Stimulated activated CD8-positive, alpha-beta memory T cell treated with anti-CD3 and anti-CD28 coated beads, Interleukin-15, amount 100 ng/mL, for 24 hours (primary cell): ENCODE results near the gene KCNK10.

ENCODE experiments used
- DNase-seq: peaks from one replicate; pipeline ENCODE4 v3.0.0-alpha.2; 2020; ENCODE audit warnings: low read depth

Gene KCNK10

DNA sequence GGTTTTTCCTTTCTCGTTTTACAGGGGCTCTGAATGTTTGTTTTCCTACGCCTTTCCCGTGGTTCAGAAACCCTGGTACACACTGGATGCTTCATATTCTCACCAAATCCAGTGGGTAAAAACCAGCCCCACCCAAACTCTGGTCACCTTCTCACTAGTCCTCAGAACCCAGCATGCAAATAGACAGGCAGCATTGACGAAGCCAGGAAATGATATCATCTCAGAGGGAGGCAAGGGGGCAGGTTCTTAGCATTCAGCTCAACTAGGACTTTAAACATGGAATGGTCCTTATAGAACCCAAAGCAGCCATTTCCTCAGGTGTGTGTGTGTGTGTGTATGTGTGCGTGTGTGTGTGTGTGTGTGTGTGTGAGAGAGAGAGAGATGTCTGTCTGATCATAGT, 142.0 kb downstream of the KCNK10 start:
- no peak for DNase-seq

DNA sequence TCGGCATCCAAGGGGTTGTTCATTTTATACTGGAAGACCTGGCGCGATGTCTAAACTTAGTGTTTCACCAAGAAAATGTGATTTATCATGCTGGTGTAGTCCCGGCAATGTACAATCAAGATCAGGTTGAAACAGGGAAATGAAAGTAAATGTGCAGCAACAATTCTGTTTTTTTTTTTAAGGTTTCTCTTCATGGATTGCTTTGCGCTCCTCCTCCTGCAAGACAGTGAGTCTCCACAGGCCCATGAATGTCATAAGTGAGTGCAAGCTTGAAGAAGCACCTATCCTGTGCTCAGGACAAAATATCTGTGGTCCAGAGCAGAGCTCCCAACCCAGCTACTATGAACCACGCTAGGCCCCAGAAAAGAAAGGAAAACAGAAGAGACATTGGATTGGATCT, 143.4 kb downstream of the KCNK10 start:
- no peak for DNase-seq

DNA sequence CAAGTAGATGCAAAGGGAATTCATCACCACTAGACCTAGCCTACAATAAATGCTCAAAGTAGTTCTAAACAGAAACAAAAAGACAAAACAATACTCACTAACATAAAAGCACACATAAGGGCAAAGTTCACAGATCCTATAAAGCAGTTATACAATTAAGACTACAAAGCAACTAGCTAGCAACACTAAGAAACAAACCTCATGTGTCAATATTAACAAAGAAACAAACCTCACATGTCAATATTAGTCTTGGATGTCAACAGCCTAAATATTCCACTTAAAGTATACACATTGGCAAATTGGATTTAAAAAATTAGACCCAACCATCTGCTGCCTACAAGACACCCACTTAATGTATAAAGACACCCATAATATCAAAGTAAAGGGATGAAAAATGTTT, 152.7 kb downstream of the KCNK10 start:
- DNase-seq, result no peak

DNA sequence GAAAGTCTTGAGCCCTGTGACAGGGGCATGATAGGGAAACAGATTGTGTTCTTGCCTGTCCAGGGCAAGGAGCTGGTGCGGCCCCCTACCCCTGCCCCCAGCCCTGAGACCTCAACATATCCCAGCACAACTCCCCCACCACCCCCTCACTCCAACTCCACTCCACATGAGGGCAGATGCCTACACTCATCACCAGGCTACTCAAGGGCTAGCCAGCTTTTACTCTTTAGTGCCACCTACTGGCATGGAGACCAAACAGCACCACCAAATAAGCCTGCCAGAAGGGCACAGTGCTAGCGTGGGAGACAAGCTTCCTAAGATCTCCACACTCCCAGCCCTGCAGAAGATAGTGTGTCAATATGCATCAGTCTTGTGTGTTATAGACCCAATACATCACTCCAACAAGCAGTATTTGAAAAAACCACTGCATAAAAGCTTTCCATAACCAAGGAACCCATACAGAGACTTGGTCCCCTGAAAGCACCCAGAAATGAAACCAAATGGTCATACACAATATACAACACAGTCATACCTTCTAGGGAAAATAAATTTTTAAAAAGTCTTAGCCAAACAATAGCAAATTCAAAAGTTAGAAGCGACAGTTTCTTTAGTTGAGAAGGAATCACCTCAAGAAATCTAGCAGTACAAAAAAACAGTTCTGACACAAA, 154.4 kb downstream of the KCNK10 start:
- peak; percentile 3 for DNase-seq

DNA sequence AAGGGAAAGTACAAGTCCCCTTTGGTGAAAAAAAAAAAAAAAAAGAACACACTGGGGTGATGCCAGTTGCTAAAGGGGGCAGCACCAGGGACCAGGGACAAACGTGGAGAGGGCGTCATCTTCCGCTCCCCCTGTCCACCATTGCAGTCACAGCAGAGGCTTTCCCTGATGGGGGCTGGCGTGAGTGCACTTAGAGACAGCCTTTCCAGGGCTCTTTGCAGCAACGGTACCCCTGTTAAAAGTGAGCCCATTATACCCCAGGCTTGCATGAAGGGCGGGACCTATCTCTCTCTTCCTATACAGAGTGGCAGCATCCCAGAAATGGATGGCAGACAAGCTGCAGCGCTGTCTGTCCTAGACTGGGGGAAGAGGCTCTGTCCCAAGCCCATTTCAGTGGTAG, 155.0 kb downstream of the KCNK10 start:
- no peak for DNase-seq

DNA sequence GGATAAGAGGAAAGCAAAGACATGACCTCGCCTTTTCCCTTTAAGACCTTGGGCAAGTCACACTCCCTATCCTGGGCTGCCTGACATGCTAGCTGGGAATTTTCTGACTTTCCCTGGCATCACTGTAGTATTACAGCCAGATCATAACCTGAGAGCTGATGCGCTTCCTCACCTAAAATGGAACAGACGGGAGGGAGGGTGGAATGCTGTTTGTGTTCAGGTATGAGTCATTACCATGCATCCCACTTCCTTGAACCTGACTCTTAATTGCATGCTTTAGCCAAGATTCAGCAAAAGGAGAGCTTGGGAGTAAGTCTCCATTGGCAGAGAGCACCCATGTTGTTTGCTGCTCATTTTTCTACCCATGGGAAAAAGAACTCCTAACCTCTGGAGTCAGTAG, 156.5 kb downstream of the KCNK10 start:
- DNase-seq, result no peak

DNA sequence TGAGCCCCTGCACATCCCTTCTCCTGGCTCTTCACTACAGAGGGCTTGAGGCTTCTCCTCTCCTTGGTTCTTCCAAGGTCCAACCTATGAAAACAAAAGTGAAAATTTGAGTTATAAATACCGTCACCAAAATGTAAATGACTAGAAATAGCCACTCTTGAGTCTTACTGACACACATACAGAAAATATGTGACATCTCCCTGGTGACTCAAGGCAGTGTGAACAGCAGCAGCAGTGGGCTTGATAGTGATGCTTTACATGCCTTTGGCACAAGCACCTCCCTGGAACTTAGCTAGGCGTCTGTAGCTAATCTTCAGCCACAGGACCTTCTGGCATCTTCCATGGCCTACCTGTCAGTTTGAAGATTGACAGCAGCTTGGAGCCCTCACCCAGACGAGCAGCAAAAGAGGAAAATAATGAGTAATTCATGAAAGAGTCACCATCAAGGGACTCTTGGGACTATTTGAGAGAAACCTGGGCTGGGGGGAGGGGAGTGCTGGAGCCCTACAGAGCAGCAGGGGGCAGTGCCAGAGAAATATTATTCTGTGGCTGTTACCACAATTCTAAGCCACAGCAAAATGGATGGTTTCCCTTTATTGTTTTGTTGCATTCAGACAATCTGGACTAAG, 158.0 kb downstream of the KCNK10 start:
- DNase-seq, result no peak

DNA sequence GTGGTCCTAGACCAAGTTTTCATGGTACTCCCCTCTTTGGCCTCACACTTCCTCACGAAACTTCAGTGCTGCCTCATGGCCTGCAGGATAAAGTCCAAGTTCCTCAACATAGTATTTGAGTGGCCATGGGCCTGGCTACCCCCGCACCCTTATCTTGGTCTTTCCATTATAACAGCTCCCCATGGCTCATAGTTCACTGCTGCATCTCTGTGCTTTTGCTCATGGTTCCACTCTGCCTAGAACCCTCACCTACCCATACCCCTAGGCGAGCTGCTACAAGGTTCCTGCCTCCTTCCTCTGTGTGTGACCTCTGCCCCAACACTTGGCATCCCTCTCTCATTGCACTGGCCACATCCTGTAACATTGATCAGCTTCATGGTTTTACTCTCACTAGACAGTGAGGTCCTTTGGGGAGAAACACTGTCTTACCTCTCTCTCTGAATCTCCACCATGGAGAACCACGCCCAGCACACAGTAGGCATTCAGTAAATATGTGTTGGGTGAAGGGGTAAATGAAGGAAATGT, 159.3 kb downstream of the KCNK10 start:
- no peak for DNase-seq

DNA sequence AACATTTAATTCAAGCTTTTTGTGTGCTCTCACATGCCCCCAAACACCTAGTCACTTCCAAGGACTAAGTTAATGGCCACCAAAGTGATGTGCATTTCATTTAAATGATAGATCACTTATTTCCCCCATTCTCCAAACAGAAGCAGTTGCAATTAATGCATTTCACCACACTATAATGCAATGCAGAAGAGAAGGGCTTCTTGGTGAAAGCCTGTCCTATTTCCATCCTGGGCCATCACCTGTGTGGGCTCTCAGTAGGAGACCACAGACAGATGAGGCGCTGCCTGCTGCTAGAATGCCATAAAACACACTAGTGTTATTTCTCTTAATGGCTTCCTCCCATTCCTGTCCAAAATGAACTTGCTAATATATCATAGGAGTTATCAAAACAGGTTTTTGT, 166.9 kb downstream of the KCNK10 start:
- DNase-seq, result no peak

DNA sequence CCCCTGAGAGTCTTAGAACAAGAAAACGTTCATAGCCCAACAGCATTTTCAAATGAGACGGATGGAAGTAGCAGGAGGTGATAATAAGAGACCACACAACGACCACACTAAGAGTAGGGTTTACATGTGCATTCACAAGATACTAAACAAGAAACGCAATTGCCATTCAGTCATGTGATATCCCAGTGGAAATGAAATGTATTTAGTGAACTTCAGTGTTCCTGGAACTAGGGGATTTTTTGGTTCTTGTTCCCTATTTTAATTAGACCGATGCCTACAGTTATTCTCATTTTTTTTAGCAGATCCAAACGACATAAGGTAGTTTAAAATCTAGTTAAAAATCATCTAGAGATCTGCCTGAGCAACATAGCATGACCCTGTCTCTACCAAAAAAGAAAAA, 168.1 kb downstream of the KCNK10 start:
- no peak for DNase-seq

DNA sequence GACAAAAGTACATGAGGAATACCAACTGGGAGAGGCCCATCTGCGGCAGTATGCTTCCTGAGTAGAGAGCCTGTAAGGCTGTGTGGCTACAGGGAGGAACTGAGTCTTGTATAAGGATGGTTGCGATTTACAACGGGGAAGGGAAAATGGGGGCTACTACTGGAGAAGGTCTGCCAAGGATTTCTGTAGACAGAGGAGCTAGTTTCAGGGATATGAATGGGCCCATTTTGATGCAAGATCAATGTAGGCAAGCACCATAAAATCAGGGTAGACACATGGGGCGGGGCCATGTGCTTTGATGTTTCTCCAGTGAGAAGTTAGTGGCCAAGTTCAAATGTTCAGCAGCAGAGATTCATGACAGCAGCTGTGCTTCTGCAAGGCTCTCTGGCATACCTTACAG, 168.7 kb downstream of the KCNK10 start:
- no peak for DNase-seq

DNA sequence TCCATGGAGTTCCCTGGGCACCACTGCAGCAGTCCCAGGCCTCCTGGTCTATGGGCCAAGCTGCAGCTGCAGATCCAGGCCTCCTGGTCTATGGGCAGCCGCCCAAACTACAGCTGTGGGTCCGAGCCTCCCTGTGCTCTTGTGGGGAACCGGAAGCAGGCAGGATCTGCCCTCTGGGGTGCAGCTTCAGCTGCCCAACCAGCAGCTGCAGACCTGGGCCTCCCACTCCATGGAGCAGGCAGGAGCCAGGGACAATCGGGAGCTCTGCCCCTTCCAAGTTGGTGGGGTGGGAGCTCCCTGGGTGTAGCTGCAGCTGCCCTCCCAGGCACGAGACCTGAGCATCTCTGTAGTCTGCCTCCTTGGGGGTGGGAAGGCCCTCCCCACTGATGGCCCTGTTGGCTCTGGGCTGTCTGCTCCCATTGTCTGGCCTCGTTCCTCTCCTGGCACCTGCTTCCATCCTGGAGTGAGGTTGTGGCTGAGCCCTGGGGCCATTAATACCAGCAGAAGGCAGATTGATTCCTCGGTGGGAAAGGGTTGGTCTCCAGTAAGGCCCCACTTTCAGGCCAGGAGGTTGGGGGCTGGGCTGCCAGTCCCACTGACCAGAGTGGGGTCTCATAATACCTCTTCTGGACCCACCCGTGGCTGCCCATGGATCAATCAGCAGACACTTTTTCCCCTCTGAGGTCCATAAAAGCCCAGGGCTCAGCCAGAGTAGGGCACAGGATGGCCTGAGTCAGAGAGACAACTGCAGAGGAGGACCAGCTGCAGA, 176.0 kb downstream of the KCNK10 start:
- no peak for DNase-seq

DNA sequence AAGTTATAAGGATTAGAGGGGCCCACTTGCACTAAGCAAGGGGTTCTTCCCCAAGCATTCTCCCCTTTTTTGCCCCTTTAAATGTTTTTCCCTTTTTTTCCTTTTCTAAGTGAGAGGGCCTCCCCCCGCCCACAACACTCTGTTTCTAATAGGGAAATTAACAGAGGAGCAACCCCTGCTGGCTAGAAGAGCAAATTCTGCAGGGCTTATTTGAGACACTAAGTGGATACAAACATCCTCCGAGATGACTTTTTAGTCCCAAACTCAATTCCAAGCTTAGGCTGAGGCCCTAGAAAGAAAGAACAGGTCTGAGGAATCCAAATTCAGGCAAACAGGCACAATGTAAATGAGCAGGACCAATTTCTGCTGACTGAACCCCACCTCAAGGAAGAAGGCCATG, 179.3 kb downstream of the KCNK10 start:
- no peak for DNase-seq

DNA sequence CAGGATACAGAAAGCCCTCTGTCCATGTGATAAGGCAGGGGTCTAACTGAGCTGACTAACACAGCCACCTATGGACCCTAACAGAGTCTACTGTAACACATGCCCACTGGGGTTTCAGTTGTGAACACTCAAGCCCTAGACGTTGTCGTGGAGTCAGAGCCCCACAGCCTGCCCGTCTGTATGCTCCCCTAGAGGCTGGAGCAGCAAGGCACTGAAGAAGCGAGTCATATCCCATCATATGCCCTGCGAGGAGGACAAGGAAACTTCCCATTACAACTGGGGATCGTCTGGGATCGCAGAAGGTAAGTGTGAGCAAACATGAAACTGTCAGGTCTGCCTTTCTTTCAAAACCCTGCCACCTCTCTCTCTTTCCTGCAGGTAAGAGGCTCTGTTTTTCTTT, 180.1 kb downstream of the KCNK10 start:
- DNase-seq, result no peak

DNA sequence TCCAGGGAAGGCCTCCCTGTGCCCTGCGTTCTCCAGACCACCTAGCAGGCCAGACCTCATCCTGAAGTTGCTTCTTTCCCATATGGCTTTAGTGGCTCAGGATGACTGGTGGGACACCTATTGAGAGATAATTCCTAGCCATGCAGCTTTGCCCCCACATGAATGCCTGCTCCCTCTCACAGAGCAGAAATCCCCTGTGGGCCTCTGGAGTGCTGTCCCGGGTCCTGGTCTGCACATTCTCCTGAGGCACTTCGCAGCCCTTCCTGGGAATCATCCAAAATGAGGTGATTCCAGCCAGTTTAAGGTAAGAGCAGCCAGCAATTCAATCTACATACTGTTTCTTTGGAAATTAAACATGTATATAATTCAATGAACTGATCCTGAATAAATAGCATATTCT, 182.2 kb downstream of the KCNK10 start:
- DNase-seq, result no peak

DNA sequence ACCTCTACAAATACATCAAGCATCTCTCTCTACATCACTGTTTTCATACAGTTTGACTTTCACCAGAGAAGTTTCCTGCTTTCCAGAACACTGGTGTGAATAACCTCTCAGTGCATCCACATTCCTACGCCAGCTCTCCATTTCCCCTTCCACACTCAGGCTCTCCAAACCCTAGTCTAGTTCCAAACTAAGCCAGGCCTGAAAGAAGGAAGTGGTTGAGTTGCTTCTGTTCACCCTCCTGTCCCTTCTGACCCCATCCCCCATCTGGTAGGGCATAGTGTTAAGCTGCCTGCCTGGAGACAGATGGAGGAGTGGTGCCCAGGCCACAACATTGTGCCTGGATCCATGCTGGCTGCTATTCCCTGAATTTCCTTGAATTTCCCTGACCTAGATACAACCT, 185.7 kb downstream of the KCNK10 start:
- no peak for DNase-seq
